NOMO-1 (cell line): ENCODE measurements around the gene TOPBP1.

Experiments
- DNase-seq, 2 experiments: peaks; one replicate each; lab custom pipeline; 2025; ENCODE audit not compliant: unreplicated experiment in 2 of 2; lab: John Stamatoyannopoulos, UW

The TOPBP1 gene

GRCh38 chr3:133611534-133611933 is 50.2 kb downstream of the TOPBP1 start:
- no peak for DNase-seq

GRCh38 chr3:133610031-133610430 is 51.7 kb downstream of the TOPBP1 start:
- no peak for DNase-seq

GRCh38 chr3:133608388-133608787 is 53.4 kb downstream of the TOPBP1 start:
- no peak for DNase-seq

- no peak for DNase-seq
Measured at GRCh38 chr3:133607816-133608215, 53.9 kb downstream of the TOPBP1 start.

GRCh38 chr3:133606902-133607301 is 54.8 kb downstream of the TOPBP1 start:
- DNase-seq, result no peak

- no peak for DNase-seq
Measured at GRCh38 chr3:133606342-133606741, 55.4 kb downstream of the TOPBP1 start.

GRCh38 chr3:133600572-133601081 is 61.1 kb downstream of the TOPBP1 start:
- no peak for DNase-seq

GRCh38 chr3:133599280-133599679 is 62.5 kb downstream of the TOPBP1 start:
- no peak for DNase-seq

- DNase-seq, result no peak
Measured at GRCh38 chr3:133598405-133598804, 63.3 kb downstream of the TOPBP1 start.

- no peak for DNase-seq
Measured at GRCh38 chr3:133595341-133595740, 66.4 kb downstream of the TOPBP1 start.

GRCh38 chr3:133593243-133593642 is 68.5 kb downstream of the TOPBP1 start:
- DNase-seq, result no peak

GRCh38 chr3:133592843-133593242 is 68.9 kb downstream of the TOPBP1 start:
- no peak for DNase-seq

GRCh38 chr3:133591271-133591742 is 70.4 kb downstream of the TOPBP1 start:
- no peak for DNase-seq

GRCh38 chr3:133589503-133589902 is 72.2 kb downstream of the TOPBP1 start:
- no peak for DNase-seq

- DNase-seq, result no peak
Measured at GRCh38 chr3:133588784-133589465, 72.8 kb downstream of the TOPBP1 start.

GRCh38 chr3:133588035-133588434 is 73.7 kb downstream of the TOPBP1 start:
- no peak for DNase-seq

- DNase-seq, result no peak
Measured at GRCh38 chr3:133583396-133583795, 78.3 kb downstream of the TOPBP1 start.

- DNase-seq, result no peak
Measured at GRCh38 chr3:133578548-133579191, 83.1 kb downstream of the TOPBP1 start.

- no peak for DNase-seq
Measured at GRCh38 chr3:133576169-133576568, 85.6 kb downstream of the TOPBP1 start.

- no peak for DNase-seq
Measured at GRCh38 chr3:133575086-133575485, 86.7 kb downstream of the TOPBP1 start.

GRCh38 chr3:133574260-133574881 is 87.4 kb downstream of the TOPBP1 start:
- no peak for DNase-seq
